GM12801 (cell line): Measurements from ENCODE around the gene FNDC3B.

ENCODE experiments used
- CTCF ChIP-seq: IDR thresholded peaks from one replicate; pipeline ENCODE4 v1.5.1; 2011; ENCODE audit warnings: control low read depth; ENCODE audit not compliant: insufficient read length; ENCODE audit errors: extremely low read depth

FNDC3B gene

GRCh38 chr3:172061724-172062184 lies 22.4 kb downstream of the FNDC3B start:
- no peak for TF ChIP-seq CTCF

- no peak for TF ChIP-seq CTCF
Observed at GRCh38 chr3:172062761-172063160, 23.4 kb downstream of the FNDC3B start.

GRCh38 chr3:172063456-172064432 lies 24.4 kb downstream of the FNDC3B start:
- TF ChIP-seq CTCF, result no peak

GRCh38 chr3:172065527-172065926 lies 26.1 kb downstream of the FNDC3B start:
- TF ChIP-seq CTCF, result no peak

- no peak for TF ChIP-seq CTCF
Observed at GRCh38 chr3:172065967-172066762, 26.8 kb downstream of the FNDC3B start.

GRCh38 chr3:172066880-172067796 lies 27.8 kb downstream of the FNDC3B start:
- no peak for TF ChIP-seq CTCF
